HFFc6 (cell line): ENCODE data around the gene CALCB. TPM values are rescaled to one million over a fixed set of nuclear protein-coding genes. Genes with fewer than 3 reads are reported as not detected.
"Not testable (repeated sequence)": the region's sequence is repeated elsewhere in the genome, so short reads cannot be mapped to it uniquely, and the experiment has no call there.

Experiments used
- DNase-seq: peaks from one replicate; pipeline ENCODE4 v3.0.0-alpha.2; 2018
- H3K27ac Mint-ChIP-seq: 2 replicates; pipeline ENCODE4 v1.8.0; 2020; ENCODE audit warnings: mild to moderate bottlenecking, mixed read lengths
- H3K27me3 Mint-ChIP-seq: 2 replicates; pipeline ENCODE4 v1.8.0; 2021; ENCODE audit warnings: mild to moderate bottlenecking, moderate library complexity, mixed read lengths; ENCODE audit not compliant: insufficient read depth
- H3K36me3 Mint-ChIP-seq: 2 replicates; pipeline ENCODE4 v1.8.0; 2021; ENCODE audit warnings: low read depth, mixed read lengths
- H3K4me1 Mint-ChIP-seq: 2 replicates; pipeline ENCODE4 v1.8.0; 2020; ENCODE audit warnings: low read depth, mixed read lengths
- H3K4me3 Mint-ChIP-seq: 2 replicates; pipeline ENCODE4 v1.8.0; 2020; ENCODE audit warnings: mild to moderate bottlenecking, moderate library complexity, mixed read lengths
- H3K9me3 Mint-ChIP-seq: 2 replicates; pipeline ENCODE4 v1.8.0; 2020; ENCODE audit warnings: mild to moderate bottlenecking, mixed read lengths
- total RNA-seq, 6 experiments: library from RNA; stranded (reverse); fragmentation: NEBNext Ultra II Directional; extraction: Animal tissue kit (Norgen Biotek cat#: 25700); gene quantifications; 2 replicates in 1 of 6; 3 replicates in 5 of 6; pipeline ENCODE4 v1.2.3, GENCODE V29; 2021
- TF ChIP-seq, protein P1 (sequence below): fragments of 200-600 bp; sonication (generic); IDR thresholded peaks from 2 replicates; pipeline ENCODE4 v1.5.0; 2021; ENCODE audit warnings: antibody characterized with exemption, mild to moderate bottlenecking

Gene CALCB
- total RNA-seq, 6 experiments from 2014 or later, result not detected

DNA sequence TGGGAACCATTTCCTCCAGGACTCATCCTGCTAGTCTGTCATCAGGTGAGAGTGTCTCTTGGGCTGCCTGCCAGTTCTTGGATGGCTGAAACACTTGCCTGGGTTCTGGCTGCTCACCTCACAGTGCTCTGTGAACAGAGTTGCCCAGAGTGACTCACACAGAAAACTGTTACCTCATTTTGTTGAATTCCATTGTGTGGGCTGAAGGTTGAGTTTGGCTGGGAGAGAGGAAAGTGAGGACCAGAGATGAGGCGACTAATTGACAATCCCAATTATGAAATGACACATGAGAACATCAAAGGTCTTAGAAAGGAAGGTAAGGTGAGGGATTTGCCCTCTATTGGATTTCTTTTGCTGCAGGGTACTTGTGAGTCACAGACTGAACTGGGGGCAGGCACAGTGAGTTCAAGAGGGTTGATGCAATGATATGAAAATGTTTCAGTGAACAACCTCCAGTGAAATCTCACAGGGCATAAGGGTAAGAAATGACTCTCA is 20.2 kb upstream of the CALCB start:
- Mint-ChIP-seq H3K4me1 (no peaks in the 10 kb centered on the region), H3K4me3 (no peak overlapping the region), H3K27ac (no peak overlapping the region), H3K9me3 (no peaks in the 10 kb centered on the region), H3K36me3 (no peaks in the 10 kb centered on the region), H3K27me3 (peaks cover 4% of the 10 kb centered on the region)
- no peak for DNase-seq
- TF ChIP-seq, protein P1, sequence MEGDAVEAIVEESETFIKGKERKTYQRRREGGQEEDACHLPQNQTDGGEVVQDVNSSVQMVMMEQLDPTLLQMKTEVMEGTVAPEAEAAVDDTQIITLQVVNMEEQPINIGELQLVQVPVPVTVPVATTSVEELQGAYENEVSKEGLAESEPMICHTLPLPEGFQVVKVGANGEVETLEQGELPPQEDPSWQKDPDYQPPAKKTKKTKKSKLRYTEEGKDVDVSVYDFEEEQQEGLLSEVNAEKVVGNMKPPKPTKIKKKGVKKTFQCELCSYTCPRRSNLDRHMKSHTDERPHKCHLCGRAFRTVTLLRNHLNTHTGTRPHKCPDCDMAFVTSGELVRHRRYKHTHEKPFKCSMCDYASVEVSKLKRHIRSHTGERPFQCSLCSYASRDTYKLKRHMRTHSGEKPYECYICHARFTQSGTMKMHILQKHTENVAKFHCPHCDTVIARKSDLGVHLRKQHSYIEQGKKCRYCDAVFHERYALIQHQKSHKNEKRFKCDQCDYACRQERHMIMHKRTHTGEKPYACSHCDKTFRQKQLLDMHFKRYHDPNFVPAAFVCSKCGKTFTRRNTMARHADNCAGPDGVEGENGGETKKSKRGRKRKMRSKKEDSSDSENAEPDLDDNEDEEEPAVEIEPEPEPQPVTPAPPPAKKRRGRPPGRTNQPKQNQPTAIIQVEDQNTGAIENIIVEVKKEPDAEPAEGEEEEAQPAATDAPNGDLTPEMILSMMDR, result no peak

DNA sequence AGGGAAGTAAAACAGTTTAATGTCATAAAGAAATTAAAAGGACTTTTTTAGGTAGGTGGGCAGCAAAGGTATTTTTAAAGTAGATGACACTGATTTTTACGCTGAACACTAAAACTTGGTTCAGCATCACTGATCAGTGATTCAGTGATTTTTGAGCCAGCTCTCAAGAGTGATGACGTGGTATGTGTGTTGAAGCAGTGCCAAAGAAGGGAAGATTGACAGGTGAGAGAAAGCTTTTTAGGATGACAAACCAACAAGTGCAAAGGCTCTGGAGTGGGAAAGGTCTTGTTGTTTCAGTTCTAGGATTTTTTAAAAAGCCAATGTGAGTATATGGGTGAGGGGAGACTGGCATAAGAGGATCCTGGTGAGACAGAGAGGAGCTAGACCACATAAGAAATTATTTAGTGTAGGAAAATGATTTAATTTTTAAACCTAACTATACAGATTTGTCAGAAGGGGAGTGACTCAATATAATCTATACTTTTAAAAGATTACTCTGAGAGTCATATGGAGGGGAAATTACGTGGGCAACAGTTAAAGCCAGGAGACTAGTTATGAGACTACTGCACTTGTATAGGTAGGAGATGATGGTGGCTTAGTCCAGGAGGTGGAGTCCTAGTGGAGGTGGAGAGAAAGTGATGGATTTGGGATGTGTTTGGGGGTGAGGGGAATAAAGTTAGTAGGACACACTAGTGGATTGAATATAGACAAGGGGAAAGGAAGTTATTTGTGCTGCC is 17.6 kb upstream of the CALCB start:
- H3K4me1 Mint-ChIP-seq, result no peaks in the 10 kb centered on the region
- TF ChIP-seq, protein P1, result no peak
- H3K27ac Mint-ChIP-seq, result no peak overlapping the region
- no peak overlapping the region for H3K4me3 Mint-ChIP-seq
- H3K9me3 Mint-ChIP-seq, result no peaks in the 10 kb centered on the region
- no peaks in the 10 kb centered on the region for H3K36me3 Mint-ChIP-seq
- peaks cover 4% of the 10 kb centered on the region for H3K27me3 Mint-ChIP-seq
- DNase-seq, result no peak

DNA sequence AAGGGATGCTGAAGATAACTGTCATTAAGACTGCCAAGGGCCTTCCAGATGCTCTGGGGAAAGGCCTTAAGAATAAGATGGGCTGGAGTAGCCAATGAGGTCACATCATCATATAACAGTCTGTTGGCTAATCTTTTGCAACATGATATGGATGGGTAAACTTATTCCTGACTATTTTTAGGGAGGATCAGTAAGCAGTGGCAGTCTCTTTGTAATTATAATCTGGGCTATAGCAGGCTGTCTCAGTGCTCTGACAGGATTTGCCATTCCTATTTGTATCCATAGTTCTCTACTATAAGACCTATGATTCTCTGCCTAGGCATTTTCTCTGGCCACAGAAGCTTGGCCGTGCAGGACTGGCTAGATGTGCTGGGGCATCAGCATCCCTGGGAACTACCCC is 16.1 kb upstream of the CALCB start:
- no peaks in the 10 kb centered on the region for H3K4me1 Mint-ChIP-seq
- DNase-seq, result no peak
- peaks cover 4% of the 10 kb centered on the region for H3K27me3 Mint-ChIP-seq
- H3K4me3 Mint-ChIP-seq, result no peak overlapping the region
- no peak overlapping the region for H3K27ac Mint-ChIP-seq
- H3K9me3 Mint-ChIP-seq, result no peaks in the 10 kb centered on the region
- TF ChIP-seq, protein P1, result no peak
- H3K36me3 Mint-ChIP-seq, result no peaks in the 10 kb centered on the region

DNA sequence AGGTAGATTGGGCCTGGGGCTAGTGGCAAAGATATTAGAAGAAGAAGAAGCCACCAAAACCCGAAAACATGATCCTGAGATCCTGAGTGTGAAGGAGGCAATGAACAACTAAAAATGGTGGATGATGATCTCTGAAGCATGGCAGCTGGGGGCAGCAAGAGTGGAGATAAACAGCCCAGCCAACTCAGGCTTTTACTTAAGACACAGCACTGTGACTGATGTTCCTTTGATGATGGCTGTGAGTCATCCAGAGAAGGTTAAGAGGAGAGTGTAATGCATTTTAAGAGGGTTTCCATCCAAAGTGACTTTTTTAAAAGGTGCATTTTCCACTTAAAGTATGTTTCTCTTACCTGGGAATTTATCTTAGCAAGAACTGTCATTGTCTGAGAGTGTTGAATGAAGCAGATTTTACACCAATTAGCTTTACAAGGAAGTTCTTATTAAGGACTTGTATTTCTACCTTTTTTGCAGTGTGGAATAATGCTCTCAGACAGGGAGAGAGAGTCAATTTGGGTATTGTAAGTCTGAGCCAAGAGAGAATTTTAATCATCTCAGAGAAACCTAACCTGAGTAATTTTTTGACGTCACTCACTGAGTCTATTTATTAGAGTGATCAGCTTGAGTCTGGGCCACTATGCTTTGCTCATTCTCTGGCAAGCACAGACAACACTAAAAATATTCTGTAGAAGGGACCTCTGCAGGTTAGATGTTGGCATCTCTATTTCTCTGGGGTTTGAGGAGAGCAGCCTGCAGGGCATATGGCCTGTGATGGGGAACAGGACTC is 14.1 kb upstream of the CALCB start:
- TF ChIP-seq, protein P1, result no peak
- Mint-ChIP-seq H3K36me3 (no peaks in the 10 kb centered on the region), H3K9me3 (no peaks in the 10 kb centered on the region), H3K4me3 (no peak overlapping the region), H3K27ac (no peak overlapping the region), H3K27me3 (peaks cover 4% of the 10 kb centered on the region), H3K4me1 (no peaks in the 10 kb centered on the region)
- no peak for DNase-seq

DNA sequence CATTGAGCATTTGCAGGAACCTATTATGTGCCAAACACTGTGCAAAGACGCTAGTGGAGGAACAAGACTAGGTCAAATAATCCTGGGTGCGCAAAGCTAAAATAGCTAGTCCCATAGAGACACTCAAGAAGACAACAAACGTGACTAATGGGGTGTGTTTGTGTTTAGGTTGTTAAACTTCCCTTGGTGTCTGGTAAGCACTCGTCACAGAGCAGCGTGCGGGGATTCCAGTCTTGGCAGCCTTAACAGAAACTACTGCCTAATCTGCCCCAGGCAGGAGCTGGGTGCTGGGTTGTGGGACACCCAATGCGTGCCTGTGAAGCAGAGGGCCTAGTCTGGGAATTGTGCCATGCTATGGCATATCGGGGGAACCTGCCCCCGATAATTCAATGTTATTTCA is 10.8 kb upstream of the CALCB start:
- TF ChIP-seq, protein P1, result no peak
- DNase-seq, result no peak
- no peaks in the 10 kb centered on the region; the same call in 1 of the 2 replicates for H3K27me3 Mint-ChIP-seq
- no peaks in the 10 kb centered on the region for H3K4me1 Mint-ChIP-seq
- H3K27ac Mint-ChIP-seq, result no peak overlapping the region
- H3K4me3 Mint-ChIP-seq, result no peak overlapping the region
- H3K9me3 Mint-ChIP-seq, result no peaks in the 10 kb centered on the region
- H3K36me3 Mint-ChIP-seq, result no peaks in the 10 kb centered on the region

DNA sequence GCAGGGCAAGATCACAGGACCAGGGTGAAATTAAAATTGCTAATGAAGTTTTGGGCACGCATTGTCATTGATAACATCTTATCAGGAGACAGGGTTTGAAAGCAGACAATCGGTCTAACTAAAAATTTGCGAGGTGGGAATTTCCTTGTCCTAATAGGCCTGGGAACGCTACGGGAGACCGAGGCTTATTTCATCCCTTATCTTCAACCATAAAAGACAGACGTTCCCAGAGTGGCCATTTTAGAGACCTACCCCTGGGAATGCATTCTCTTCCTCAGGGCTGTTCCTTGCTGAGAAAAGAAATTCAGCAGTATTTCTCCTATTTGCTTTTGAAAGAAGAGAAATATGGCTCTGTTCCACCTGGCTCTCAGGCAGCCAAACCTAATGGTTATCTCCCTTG is 3.6 kb upstream of the CALCB start:
- H3K27ac Mint-ChIP-seq, DNase-seq, H3K36me3 Mint-ChIP-seq, H3K4me3 Mint-ChIP-seq: not testable (repeated sequence)
- Mint-ChIP-seq H3K27me3 (peaks cover 25% of the 10 kb centered on the region), H3K4me1 (peaks cover 15% of the 10 kb centered on the region; the same call in 1 of the 2 replicates), H3K9me3 (peaks cover 13% of the 10 kb centered on the region)
